Adrenal gland (tissue), 5 donors: ENCODE data around the gene IQGAP1.

Experiments
- POLR2A ChIP-seq, 2 donors: fragments of 450-650 bp; IDR thresholded peaks; one replicate each; pipeline ENCODE4 v1.6.1; 2017; ENCODE audit warnings: antibody characterized with exemption in 2 of 2, mild to moderate bottlenecking in 2 of 2, moderate library complexity in 1 of 2
- TF ChIP-seq, protein P1 (sequence below), 6 experiments: fragments of 450-650 bp in 4 of 6; fragments of 200-600 bp in 2 of 6; sonication (generic) in 1 of 6; IDR thresholded peaks; 1 replicate in 5 of 6; 2 replicates in 1 of 6; pipeline versions ENCODE4 v1.5.1 to v1.8.0; 2016 to 2021; ENCODE audit warnings: antibody characterized with exemption in 6 of 6, mild to moderate bottlenecking in 2 of 6, moderate library complexity in 1 of 6
- donor health status: DM: no; HTN: no; CAD: no.

DNA sequence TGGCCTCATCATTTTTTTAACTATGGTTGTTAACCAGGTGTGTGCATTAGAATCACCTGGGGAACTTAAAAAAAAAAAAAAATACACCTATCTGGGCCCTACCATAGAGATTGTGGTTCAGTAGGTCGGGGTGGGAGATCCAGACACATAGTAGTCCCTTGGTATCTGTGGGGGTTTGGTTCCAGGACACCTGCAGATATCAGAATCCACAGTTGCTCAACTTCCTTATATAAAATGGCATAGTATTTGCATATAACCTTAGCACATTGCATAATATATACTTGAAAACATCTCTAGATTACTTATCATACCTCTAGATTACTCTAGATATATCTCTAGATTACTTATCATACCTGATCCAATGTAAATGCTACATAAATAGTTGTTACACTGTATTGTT is 5.0 kb downstream of the IQGAP1 start:
- TF ChIP-seq, protein P1, sequence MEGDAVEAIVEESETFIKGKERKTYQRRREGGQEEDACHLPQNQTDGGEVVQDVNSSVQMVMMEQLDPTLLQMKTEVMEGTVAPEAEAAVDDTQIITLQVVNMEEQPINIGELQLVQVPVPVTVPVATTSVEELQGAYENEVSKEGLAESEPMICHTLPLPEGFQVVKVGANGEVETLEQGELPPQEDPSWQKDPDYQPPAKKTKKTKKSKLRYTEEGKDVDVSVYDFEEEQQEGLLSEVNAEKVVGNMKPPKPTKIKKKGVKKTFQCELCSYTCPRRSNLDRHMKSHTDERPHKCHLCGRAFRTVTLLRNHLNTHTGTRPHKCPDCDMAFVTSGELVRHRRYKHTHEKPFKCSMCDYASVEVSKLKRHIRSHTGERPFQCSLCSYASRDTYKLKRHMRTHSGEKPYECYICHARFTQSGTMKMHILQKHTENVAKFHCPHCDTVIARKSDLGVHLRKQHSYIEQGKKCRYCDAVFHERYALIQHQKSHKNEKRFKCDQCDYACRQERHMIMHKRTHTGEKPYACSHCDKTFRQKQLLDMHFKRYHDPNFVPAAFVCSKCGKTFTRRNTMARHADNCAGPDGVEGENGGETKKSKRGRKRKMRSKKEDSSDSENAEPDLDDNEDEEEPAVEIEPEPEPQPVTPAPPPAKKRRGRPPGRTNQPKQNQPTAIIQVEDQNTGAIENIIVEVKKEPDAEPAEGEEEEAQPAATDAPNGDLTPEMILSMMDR (IDR thresholded peaks at IDR 0.05), result no peak
- TF ChIP-seq POLR2A (IDR thresholded peaks at IDR 0.05), result no peak
